Stimulated activated CD4-positive, alpha-beta T cell treated with anti-CD3 and anti-CD28 coated beads, Interleukin-1b, Interleukin-23, amount 100 ng/mL, for 24 hours (primary cell): ENCODE results near the gene C13orf42.

Experiments used
- DNase-seq, 4 experiments: peaks; one replicate each; pipeline ENCODE4 v3.0.0-alpha.2; 2020; ENCODE audit warnings: low read depth in 4 of 4, low spot score in 1 of 4

C13orf42 gene

GRCh38 chr13:51067210-51067701 is 43.8 kb downstream of the C13orf42 start:
- DNase-seq, result no peak

GRCh38 chr13:51066091-51066831 is 44.8 kb downstream of the C13orf42 start:
- no peak for DNase-seq

- DNase-seq, result no peak
Measured at GRCh38 chr13:51065372-51066090, 45.5 kb downstream of the C13orf42 start.

GRCh38 chr13:51064753-51065152 is 46.3 kb downstream of the C13orf42 start:
- DNase-seq, result no peak

GRCh38 chr13:51063909-51064308 is 47.2 kb downstream of the C13orf42 start:
- DNase-seq, result no peak

DNA sequence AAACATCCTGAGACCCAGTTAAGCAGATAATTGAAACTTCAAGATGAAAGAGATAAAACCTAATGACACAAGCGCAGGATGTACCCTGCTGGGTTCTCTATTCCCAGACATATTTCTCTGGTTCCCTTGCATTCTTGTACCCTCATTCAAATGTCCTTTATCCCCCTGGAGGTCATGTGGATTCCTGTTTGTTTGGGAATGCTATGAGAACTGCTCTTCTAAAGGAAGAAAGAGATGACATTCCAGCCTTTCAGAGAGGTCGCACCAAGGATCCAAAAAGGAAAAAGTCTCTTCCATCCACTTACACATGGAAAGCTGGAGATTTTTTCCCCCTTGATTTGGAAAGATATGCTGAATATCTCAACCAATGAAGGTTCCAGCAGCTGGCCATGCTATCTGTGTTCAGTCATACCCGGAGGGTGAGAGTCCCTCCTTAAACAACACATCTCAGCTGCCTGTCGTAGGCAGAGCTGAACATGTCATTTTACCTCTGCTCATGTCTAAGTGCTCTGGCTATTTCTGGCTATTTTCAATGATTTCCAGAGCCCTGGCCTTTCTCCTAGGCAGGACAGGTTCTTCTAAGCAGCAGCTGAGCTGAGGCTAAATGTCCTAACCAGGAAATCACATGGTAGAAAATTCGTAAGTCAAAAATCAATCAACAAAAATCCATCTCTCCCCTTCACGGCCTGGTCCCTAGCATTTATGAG is 52.5 kb downstream of the C13orf42 start:
- DNase-seq, result no peak

DNA sequence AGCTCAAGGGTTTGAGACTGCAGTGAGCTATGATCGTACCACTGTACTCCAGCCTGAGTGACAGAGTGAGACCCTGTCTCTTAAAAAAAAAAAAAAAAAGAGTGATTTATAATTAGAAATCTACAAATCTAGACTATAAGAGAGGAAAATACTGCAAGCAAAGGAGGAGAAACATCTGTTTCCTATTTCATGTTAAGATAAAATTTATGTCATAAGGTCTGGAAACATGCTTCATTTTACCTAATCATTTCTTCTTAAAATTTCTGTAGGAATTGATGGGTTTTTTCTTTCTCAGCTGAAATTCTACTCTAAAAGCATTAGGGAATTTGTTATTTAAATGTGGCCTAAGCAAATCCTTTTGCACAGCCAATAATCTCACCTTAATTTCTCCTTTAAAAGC is 53.2 kb downstream of the C13orf42 start:
- no peak for DNase-seq

GRCh38 chr13:51057001-51057400 is 54.1 kb downstream of the C13orf42 start:
- DNase-seq, result no peak

- no peak for DNase-seq
Measured at GRCh38 chr13:51052581-51052980, 58.5 kb downstream of the C13orf42 start.

- DNase-seq, result no peak
Measured at GRCh38 chr13:51050021-51050830, 60.8 kb downstream of the C13orf42 start.

DNA sequence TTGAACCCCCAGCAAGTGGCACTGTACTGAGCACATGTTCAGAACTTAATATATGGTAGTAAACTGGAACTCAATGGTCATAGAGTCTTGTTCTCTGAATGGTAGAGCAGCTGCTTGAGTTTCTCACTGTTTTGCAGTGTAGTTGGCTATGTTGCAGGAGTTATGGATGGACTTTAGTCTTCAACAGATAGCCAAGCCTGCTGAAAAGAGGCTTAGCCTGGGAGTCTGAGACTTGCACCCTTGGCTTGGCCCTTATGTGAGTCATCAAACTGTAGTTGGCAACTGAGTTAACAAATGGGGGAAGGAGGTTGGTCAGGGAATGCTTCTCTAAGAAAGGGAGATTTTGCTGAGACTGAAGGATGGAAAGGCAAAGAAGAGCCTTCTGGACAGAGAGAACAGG is 62.5 kb downstream of the C13orf42 start:
- no peak for DNase-seq

DNA sequence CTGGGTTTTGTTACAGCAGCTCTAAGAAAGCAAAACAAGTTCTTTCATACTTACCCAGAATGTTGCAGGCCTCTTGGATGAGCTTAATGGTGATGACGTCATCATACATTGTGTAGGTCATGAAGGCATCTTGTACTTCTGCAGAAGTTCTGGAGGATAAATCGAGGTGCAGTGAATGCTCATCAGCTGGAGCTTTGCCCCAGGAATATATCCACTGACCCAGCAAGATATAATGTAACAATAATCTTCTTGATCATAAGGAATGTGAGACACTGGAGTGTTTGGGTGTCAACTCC is 63.0 kb downstream of the C13orf42 start:
- DNase-seq, result no peak

DNA sequence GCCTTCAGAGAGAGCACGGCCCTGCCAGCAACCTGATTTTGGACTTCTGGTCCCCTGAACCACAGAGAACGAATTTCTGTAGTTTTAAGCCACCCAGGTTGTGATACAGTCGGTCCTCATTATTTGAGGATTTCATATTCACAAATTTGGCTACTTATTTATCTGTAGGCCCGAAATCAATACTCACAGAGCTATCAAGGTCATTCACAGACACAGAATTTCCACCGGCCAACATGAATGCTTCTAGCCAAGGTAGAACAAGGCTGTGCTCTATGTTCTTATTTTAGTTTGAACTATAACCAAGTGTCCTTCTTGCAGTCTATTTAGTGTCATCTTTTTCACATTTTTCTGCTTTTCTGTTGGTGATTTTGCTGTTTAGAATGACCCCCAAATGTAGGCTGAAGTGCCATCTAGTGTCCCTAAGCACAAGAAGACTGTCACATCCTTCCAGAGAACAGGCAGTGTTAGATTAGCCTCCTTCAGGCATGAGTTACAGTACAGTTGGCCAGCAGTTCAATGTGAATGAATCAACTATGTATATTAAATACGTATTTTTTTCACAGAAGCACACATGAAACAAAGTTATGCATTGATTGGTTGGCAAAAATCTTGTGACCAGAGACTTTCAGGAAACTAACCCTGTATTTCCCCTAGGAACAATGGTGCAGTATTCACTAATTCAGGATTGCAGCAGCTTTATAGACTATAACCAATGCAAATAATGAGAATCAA is 63.5 kb downstream of the C13orf42 start:
- DNase-seq, result no peak

- DNase-seq, result no peak
Measured at GRCh38 chr13:51045451-51045850, 65.6 kb downstream of the C13orf42 start.

GRCh38 chr13:51044023-51044665 is 66.9 kb downstream of the C13orf42 start:
- DNase-seq, result no peak

DNA sequence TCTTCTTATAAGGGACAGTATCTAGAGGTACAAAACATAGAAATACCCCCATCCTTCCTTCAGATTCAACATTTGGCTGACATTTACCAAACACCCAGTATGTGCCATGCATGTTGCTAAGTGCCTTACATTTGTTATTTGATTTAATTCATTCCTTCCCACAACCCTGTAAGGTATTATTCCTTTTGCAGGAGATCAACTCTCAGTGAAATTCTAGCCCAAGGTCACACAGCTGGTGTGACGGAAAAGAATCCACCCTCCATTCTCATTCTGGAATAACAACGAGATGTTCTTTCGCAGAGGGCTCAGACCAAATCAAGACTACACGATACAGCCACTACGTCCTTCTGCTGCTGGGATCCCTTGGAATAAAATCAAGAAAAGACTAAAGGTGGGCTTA is 67.8 kb downstream of the C13orf42 start:
- no peak for DNase-seq

DNA sequence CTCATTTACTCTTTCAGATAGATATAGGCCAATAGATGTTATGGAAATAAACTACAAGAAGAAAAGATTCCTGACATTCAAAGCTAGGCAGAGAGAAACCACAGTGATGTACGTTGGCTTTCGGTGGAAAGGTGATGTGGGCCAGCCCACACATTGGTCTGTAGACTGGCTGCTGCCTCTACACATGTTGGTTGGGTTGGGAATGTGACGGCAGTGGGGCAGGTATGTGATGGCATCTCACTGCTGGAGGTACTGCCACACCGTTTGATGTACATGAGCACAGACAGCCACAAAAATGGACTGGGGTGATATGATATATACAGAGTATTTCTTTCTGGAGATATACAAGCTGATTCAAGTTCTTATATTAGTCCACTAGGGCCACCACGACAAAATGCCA is 69.4 kb downstream of the C13orf42 start:
- no peak for DNase-seq

GRCh38 chr13:51041126-51041525 is 69.9 kb downstream of the C13orf42 start:
- DNase-seq, result no peak

DNA sequence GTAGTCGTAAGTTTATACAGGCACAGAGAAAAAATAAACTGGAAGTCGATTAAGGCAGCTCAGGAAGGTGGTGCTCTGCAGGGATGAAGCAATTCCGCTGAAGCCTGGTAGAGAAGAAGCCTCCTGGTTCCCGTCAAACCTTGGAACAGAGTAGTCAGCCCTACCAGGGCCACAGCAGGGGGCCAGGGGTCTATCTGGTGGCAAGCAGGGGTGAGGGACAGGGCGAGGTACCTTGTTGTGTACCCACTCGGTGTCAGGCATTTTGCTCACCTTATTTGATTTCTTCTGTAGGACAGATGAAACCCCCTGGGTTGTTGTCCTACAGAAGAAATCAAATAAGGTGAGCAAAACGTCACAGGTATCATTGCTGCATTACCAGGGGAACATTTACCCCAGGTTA is 70.6 kb downstream of the C13orf42 start:
- DNase-seq, result no peak

DNA sequence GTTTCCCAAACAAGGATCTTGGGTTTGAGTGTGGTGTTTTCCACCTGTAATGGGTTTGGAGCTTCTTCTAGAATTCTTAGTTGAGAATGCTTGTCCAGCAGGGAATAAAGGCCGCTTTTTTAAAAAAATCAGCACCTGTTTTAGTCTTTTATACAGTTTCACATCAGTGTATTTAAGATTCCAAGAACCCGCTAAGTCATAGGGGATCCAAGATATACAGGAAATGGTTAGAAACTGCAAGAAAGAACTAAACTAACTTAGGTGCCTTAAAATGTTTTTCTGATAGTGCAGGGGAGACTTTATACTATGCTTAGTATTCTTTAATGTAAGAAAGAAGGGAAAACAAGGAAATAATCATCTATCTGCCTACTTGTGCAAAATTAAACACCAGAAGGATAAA is 74.7 kb downstream of the C13orf42 start:
- DNase-seq, result no peak
